Activated CD8-positive, alpha-beta memory T cell treated with anti-CD3 and anti-CD28 coated beads for 4 hours (primary cell): ENCODE results near the gene EARS2.
"Not testable (repeated sequence)": the region's sequence is repeated elsewhere in the genome, so short reads cannot be mapped to it uniquely, and the experiment has no call there.

Experiments
- DNase-seq, 2 donors: peaks; one replicate each; pipeline ENCODE4 v3.0.0-alpha.2; 2020; ENCODE audit warnings: low read depth in 2 of 2

The EARS2 gene

GRCh38 chr16:23505671-23506605 is 51.2 kb downstream of the EARS2 start:
- DNase-seq = no peak

GRCh38 chr16:23505180-23505665 is 51.9 kb downstream of the EARS2 start:
- no peak for DNase-seq

- DNase-seq = peak; percentile 54 to 66
Measured at GRCh38 chr16:23504453-23505179, 52.5 kb downstream of the EARS2 start.

GRCh38 chr16:23504076-23504452 is 53.1 kb downstream of the EARS2 start:
- no peak for DNase-seq

- no peak for DNase-seq
Measured at GRCh38 chr16:23502466-23502865, 54.7 kb downstream of the EARS2 start.

- DNase-seq = no peak
Measured at GRCh38 chr16:23501291-23501690, 55.9 kb downstream of the EARS2 start.

- DNase-seq = no peak
Measured at GRCh38 chr16:23500862-23501225, 56.3 kb downstream of the EARS2 start.

- no peak for DNase-seq
Measured at GRCh38 chr16:23500212-23500861, 56.8 kb downstream of the EARS2 start.

GRCh38 chr16:23499801-23500200 is 57.3 kb downstream of the EARS2 start:
- no peak for DNase-seq

GRCh38 chr16:23498863-23499262 is 58.3 kb downstream of the EARS2 start:
- DNase-seq = no peak

GRCh38 chr16:23497543-23497868 is 59.6 kb downstream of the EARS2 start:
- no peak for DNase-seq

- DNase-seq = no peak
Measured at GRCh38 chr16:23496821-23497542, 60.2 kb downstream of the EARS2 start.

GRCh38 chr16:23495671-23496070 is 61.5 kb downstream of the EARS2 start:
- DNase-seq = no peak

- no peak for DNase-seq
Measured at GRCh38 chr16:23494188-23494587, 63.0 kb downstream of the EARS2 start.

- DNase-seq = no peak
Measured at GRCh38 chr16:23491490-23492391, 65.4 kb downstream of the EARS2 start.

GRCh38 chr16:23486480-23486879 is 70.7 kb downstream of the EARS2 start:
- DNase-seq = no peak

GRCh38 chr16:23485841-23486240 is 71.3 kb downstream of the EARS2 start:
- DNase-seq = no peak

GRCh38 chr16:23485257-23485614 is 71.9 kb downstream of the EARS2 start:
- DNase-seq = no peak

- DNase-seq = no peak
Measured at GRCh38 chr16:23484510-23485256, 72.5 kb downstream of the EARS2 start.

- not testable (repeated sequence) for DNase-seq
Measured at GRCh38 chr16:23483492-23483891, 73.7 kb downstream of the EARS2 start.
